RWPE2 (cell line): Measurements from ENCODE around the gene PDHB.

ENCODE experiments used
- ATAC-seq: fragments of 200-7000 bp; cut with Tn5 transposase; 3 replicates; pipeline ENCODE4 v1.9.1; 2021; ENCODE audit warnings: low read depth
- DNase-seq: peaks from one replicate; pipeline ENCODE4 v3.0.0-alpha.2; 2020; ENCODE audit warnings: low spot score
- H3K27ac ChIP-seq: fragments of 450-650 bp; 2 replicates; pipeline ENCODE4 v1.5.1; 2017; ENCODE audit warnings: mild to moderate bottlenecking; ENCODE audit not compliant: poor library complexity, severe bottlenecking
- H3K27me3 ChIP-seq: fragments of 250-450 bp; sonication (Bioruptor Pico); 2 replicates; pipeline ENCODE4 v1.5.1; 2021; ENCODE audit warnings: mild to moderate bottlenecking, moderate library complexity; ENCODE audit not compliant: insufficient read depth, poor library complexity, severe bottlenecking
- H3K36me3 ChIP-seq: fragments of 250-450 bp; sonication (Bioruptor Pico); 2 replicates; pipeline ENCODE4 v1.5.1; 2020; ENCODE audit warnings: low read depth, mild to moderate bottlenecking, moderate library complexity
- H3K4me1 ChIP-seq: fragments of 250-450 bp; sonication (Bioruptor Pico); 2 replicates; pipeline ENCODE4 v1.5.1; 2021; ENCODE audit warnings: mild to moderate bottlenecking, moderate library complexity; ENCODE audit not compliant: insufficient read depth, poor library complexity, severe bottlenecking
- H3K4me3 ChIP-seq: fragments of 250-450 bp; sonication (Bioruptor Pico); 2 replicates; pipeline ENCODE4 v1.5.1; 2021; ENCODE audit warnings: mild to moderate bottlenecking, moderate library complexity; ENCODE audit not compliant: severe bottlenecking
- H3K9me3 ChIP-seq: fragments of 250-450 bp; sonication (Bioruptor Pico); 2 replicates; pipeline ENCODE4 v1.5.1; 2021; ENCODE audit warnings: mild to moderate bottlenecking, moderate library complexity; ENCODE audit not compliant: severe bottlenecking
- CTCF ChIP-seq: fragments of 450-650 bp; IDR thresholded peaks from one replicate; pipeline ENCODE4 v1.5.1; 2017; ENCODE audit warnings: mild to moderate bottlenecking, moderate library complexity; ENCODE audit not compliant: poor library complexity, severe bottlenecking

Gene PDHB

GRCh38 chr3:58433400-58434167 lies at the start of gene PDHB:
Gene PDHB (minus strand): TSS chr3:58433832. CDS start chr3:58433809, 23 bp downstream.
- Histone ChIP-seq H3K9me3 (no peaks in the 10 kb centered on the region), H3K27me3 (no peaks in the 10 kb centered on the region), H3K36me3 (peaks cover 38% of the 10 kb centered on the region), H3K4me1 (peaks cover 17% of the 10 kb centered on the region), H3K4me3 (peak within 1 kb of the TSS; percentile 98), H3K27ac (peak within 1 kb of the TSS; percentile 54)
- no peak for TF ChIP-seq CTCF
- peak; percentile 87 for DNase-seq
- peak; percentile 90 for ATAC-seq

GRCh38 chr3:58482917-58483636 lies 49.4 kb upstream of the PDHB start:
- Histone ChIP-seq H3K36me3 (no peaks in the 10 kb centered on the region), H3K27me3 (no peaks in the 10 kb centered on the region), H3K4me3 (no peak overlapping the region), H3K9me3 (no peaks in the 10 kb centered on the region), H3K27ac (no peak overlapping the region), H3K4me1 (peaks cover 5% of the 10 kb centered on the region)
- no peak for DNase-seq
- TF ChIP-seq CTCF = no peak
- no peak for ATAC-seq

GRCh38 chr3:58480309-58480708 lies 46.7 kb upstream of the PDHB start:
- no peaks in the 10 kb centered on the region for H3K4me1 ChIP-seq
- H3K9me3 ChIP-seq = no peaks in the 10 kb centered on the region
- H3K36me3 ChIP-seq = no peaks in the 10 kb centered on the region
- H3K27me3 ChIP-seq = no peaks in the 10 kb centered on the region
- ATAC-seq (no peak), DNase-seq (no peak)
- H3K27ac ChIP-seq = no peak overlapping the region
- no peak overlapping the region for H3K4me3 ChIP-seq
- TF ChIP-seq CTCF = no peak

DNA sequence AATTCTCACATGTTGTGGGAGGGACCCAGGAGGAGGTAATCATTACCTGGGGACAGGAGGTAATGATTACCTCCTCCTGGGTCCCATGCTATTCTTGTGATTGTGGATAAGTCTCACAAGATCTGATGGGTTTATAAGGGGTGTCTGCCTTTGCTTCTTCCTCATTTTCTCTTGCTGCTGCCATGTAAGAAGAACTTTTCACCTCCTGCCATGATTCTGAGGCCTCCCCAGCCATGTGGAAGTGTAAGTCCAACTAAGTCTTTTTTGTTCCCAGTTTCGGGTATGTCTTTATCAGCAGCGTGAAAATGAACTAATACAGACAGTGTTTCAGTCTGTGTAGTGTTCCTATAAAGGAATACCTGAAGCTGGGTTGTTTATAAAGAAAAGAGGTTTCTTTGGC lies 45.1 kb upstream of the PDHB start:
- DNase-seq = no peak
- no peak for ATAC-seq
- TF ChIP-seq CTCF = no peak
- Histone ChIP-seq H3K4me3 (no peak overlapping the region), H3K27ac (no peak overlapping the region), H3K36me3 (no peaks in the 10 kb centered on the region), H3K27me3 (no peaks in the 10 kb centered on the region), H3K4me1 (no peaks in the 10 kb centered on the region), H3K9me3 (no peaks in the 10 kb centered on the region)
